A673 (cell line): ENCODE data around the gene POMT2. TPM values are rescaled to one million over a fixed set of nuclear protein-coding genes. Genes with fewer than 3 reads are reported as not detected.

Source experiments
- BruUV-seq: library from RNA; stranded (reverse); fragments of 400-500 nt; replicated peaks from 2 replicates; lab custom pipeline; 2021; lab: Mats Ljungman, UMichigan
- CTCF ChIA-PET: fragments of 300-600 bp; sonication (Branson Sonifier 250); formaldehyde crosslinking; loops from one replicate; lab custom pipeline; 2022; ENCODE audit warnings: antibody characterized with exemption; lab: Charles Lee
- POLR2A ChIA-PET: fragments of 300-600 bp; sonication (Branson Sonifier 250); formaldehyde crosslinking; loops from one replicate; lab custom pipeline; 2022; ENCODE audit warnings: antibody characterized with exemption; ENCODE audit not compliant: low non-redundant PET; lab: Charles Lee
- DNase-seq: peaks from one replicate; pipeline ENCODE4 v3.0.0-alpha.2; 2015; ENCODE audit warnings: low spot score
- H3K27ac ChIP-seq: fragments of 200-600 bp; sonication (generic); 2 replicates; pipeline ENCODE4 v1.5.1; 2016; ENCODE audit warnings: mixed run types, low read depth, mild to moderate bottlenecking, mixed read lengths, antibody characterized with exemption, low read length; ENCODE audit not compliant: poor library complexity, severe bottlenecking
- H3K27me3 ChIP-seq: fragments of 200-600 bp; sonication (generic); replicated peaks from 2 replicates; pipeline ENCODE4 v1.6.1; 2017; ENCODE audit warnings: mixed run types, low read depth, mild to moderate bottlenecking, mixed read lengths, antibody characterized with exemption, low read length; ENCODE audit not compliant: insufficient read depth, poor library complexity
- H3K36me3 ChIP-seq: fragments of 200-600 bp; sonication (generic); 2 replicates; pipeline ENCODE4 v1.6.1; 2016; ENCODE audit warnings: mixed run types, mild to moderate bottlenecking, mixed read lengths, antibody characterized with exemption, low read length; ENCODE audit not compliant: insufficient read depth, poor library complexity, severe bottlenecking
- H3K4me1 ChIP-seq: fragments of 200-600 bp; sonication (generic); 2 replicates; pipeline ENCODE4 v1.6.1; 2017; ENCODE audit warnings: mixed run types, mild to moderate bottlenecking, mixed read lengths, antibody characterized with exemption, low read length; ENCODE audit not compliant: insufficient read depth, poor library complexity, severe bottlenecking
- H3K4me3 ChIP-seq: fragments of 200-600 bp; sonication (generic); 2 replicates; pipeline ENCODE4 v1.5.1; 2016; ENCODE audit warnings: low read depth, mixed run types, mild to moderate bottlenecking, mixed read lengths, low read length; ENCODE audit not compliant: poor library complexity, severe bottlenecking
- H3K9me3 ChIP-seq: fragments of 200-600 bp; sonication (generic); 2 replicates; pipeline ENCODE4 v1.6.1; 2016; ENCODE audit warnings: mixed run types, low read depth, mild to moderate bottlenecking, mixed read lengths, antibody characterized with exemption, low read length; ENCODE audit not compliant: poor library complexity, severe bottlenecking
- EZH2 ChIP-seq: fragments of 200-600 bp; sonication (generic); IDR thresholded peaks from 2 replicates; pipeline ENCODE4 v1.6.1; 2017; ENCODE audit warnings: borderline replicate concordance, low read depth, mild to moderate bottlenecking, mixed read lengths, antibody characterized with exemption, low read length; ENCODE audit not compliant: poor library complexity, severe bottlenecking
- intact Hi-C: fragments of 100-400 bp; cut with micrococcal nuclease; formaldehyde crosslinking; loops from one replicate; pipeline ENCODE4 v1.10.0; 2022; ENCODE audit not compliant: unreplicated experiment
- total RNA-seq: library from RNA; stranded (reverse); gene quantifications from 2 replicates; pipeline ENCODE4 v1.2.3, GENCODE V29; 2021
- TF ChIP-seq, protein P1 (sequence below): fragments of 300-800, 200-600 bp; sonication (generic); conservative IDR thresholded peaks from 2 replicates; pipeline ENCODE4 v1.5.1; 2017; ENCODE audit warnings: low read depth, mild to moderate bottlenecking, antibody characterized with exemption, low read length, moderate library complexity, mixed read lengths

Gene POMT2
- total RNA-seq, 1 experiment from 2014 or later: 55.6 TPM

DNA sequence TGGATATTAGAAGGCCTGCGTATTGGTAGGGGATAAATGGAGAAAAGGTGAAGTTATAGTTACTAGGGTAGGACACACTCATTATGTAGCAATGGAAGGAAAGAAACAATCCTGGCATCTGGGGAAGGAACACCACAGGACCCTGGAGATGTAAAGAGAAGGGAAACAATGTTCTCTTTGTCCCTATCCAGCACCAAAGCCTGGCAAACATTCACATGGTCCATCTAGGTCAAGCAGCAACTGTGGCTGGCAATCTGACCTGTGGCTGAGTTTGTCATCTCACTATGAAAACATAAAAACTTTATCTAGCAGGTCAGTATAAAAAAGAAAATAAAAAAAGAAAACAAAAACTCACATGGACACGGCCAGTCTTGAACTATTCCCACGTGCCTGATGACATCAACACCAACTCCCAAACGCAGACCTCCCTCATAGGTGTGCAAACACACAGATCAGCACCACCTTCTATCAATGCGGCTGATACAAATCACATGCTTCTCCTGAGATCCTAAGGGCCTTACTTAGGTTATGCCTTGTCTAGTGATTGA is 2.6 kb downstream of the POMT2 start:
- BruUV-seq: no TSS peak

DNA sequence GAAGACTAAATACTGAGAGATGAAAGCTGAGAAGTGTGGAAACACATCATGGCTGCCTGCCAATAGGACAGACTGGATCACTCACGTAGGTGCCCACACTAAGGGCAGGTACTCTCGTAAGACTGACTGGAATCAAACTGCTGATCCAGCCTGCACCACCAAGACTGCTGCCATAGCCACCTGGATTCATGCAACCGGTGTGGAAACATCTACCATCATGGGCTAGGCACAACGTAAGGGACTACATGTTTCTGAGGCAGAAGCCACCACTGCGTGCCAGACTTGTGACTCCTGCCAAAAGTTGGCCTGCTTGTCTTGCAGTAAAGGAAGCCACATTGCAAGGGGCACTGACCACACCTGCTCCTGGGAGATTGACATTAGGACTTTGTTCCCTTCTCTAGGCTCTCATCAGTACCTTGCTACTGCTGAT is 3.8 kb downstream of the POMT2 start:
- ChIA-PET CTCF (interaction anchor here (0.6 to 2.6 kb wide), 6 partner anchors 13 to 987 kb away, joined by 4 to 26 read pairs (median 8); partner anchors contain the start of genes ALKBH1 and SLIRP), POLR2A (no interaction called here)
- Histone ChIP-seq H3K9me3 (no peaks in the 10 kb centered on the region), H3K27ac (no peak overlapping the region), H3K4me3 (no peak overlapping the region), H3K4me1 (peaks cover 20% of the 10 kb centered on the region), H3K36me3 (no peaks in the 10 kb centered on the region), H3K27me3 (no peaks in the 10 kb centered on the region)
- intact Hi-C loops: loop anchor here (5.0 kb wide), 1 partner anchor 440 kb away; no protein-coding TSS in a partner anchor
- TF ChIP-seq, protein P1, sequence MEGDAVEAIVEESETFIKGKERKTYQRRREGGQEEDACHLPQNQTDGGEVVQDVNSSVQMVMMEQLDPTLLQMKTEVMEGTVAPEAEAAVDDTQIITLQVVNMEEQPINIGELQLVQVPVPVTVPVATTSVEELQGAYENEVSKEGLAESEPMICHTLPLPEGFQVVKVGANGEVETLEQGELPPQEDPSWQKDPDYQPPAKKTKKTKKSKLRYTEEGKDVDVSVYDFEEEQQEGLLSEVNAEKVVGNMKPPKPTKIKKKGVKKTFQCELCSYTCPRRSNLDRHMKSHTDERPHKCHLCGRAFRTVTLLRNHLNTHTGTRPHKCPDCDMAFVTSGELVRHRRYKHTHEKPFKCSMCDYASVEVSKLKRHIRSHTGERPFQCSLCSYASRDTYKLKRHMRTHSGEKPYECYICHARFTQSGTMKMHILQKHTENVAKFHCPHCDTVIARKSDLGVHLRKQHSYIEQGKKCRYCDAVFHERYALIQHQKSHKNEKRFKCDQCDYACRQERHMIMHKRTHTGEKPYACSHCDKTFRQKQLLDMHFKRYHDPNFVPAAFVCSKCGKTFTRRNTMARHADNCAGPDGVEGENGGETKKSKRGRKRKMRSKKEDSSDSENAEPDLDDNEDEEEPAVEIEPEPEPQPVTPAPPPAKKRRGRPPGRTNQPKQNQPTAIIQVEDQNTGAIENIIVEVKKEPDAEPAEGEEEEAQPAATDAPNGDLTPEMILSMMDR: no peak
- no peak for TF ChIP-seq EZH2
- BruUV-seq: no TSS peak
- no peak for DNase-seq

More for the DNA sequence above, 2.6 kb downstream of the POMT2 start:
- no peaks in the 10 kb centered on the region for H3K27me3 ChIP-seq
- H3K27ac ChIP-seq: no peak overlapping the region
- H3K4me3 ChIP-seq: no peak overlapping the region
- TF ChIP-seq, protein P1: no peak
- TF ChIP-seq EZH2: no peak
- no peaks in the 10 kb centered on the region for H3K36me3 ChIP-seq
- no peak for DNase-seq
- CTCF ChIA-PET: no interaction called here
- POLR2A ChIA-PET: interaction anchor here (0.8 kb wide), 1 partner anchor 104 kb away, joined by 3 read pairs; no protein-coding TSS in a partner anchor
- peaks cover 24% of the 10 kb centered on the region for H3K4me1 ChIP-seq
- no peaks in the 10 kb centered on the region for H3K9me3 ChIP-seq
- intact Hi-C loops: loop anchor here (5.0 kb wide), 1 partner anchor 441 kb away; no protein-coding TSS in a partner anchor

DNA sequence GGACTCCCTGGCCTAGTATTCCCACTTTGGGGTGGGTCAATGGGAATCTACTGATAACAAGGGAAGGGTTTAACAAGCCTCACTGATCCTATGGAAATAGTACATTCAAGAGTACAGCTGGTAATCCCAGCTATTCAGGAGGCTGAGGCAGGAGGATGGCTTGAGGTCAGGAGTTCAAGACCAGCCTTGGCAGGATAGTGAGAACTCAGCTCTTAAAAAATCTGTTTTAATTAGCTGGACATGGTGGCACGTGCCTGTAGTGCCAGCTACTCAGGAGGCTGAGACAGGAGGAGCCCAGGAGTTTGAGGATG is 4.5 kb downstream of the POMT2 start:
- no peak for DNase-seq
- POLR2A ChIA-PET: interaction anchor here (0.5 to 0.6 kb wide), 3 partner anchors 55 to 213 kb away, joined by 4 to 9 read pairs (median 4); no protein-coding TSS in a partner anchor
- H3K4me3 ChIP-seq: no peak overlapping the region
- H3K4me1 ChIP-seq: peaks cover 19% of the 10 kb centered on the region
- BruUV-seq: no TSS peak
- no peaks in the 10 kb centered on the region for H3K36me3 ChIP-seq
- intact Hi-C loops: loop anchor here (5.0 kb wide), 1 partner anchor 439 kb away; no protein-coding TSS in a partner anchor
- no peak overlapping the region for H3K27ac ChIP-seq
- CTCF ChIA-PET: interaction anchor here (0.5 to 2.6 kb wide), 16 partner anchors 8 to 1104 kb away, joined by 3 to 26 read pairs (median 5); partner anchors contain the start of gene TMED8
- H3K9me3 ChIP-seq: no peaks in the 10 kb centered on the region
- TF ChIP-seq, protein P1: no peak
- TF ChIP-seq EZH2: no peak
- no peaks in the 10 kb centered on the region for H3K27me3 ChIP-seq
